T47D (cell line): ENCODE data around the gene NPTX1.
"Not testable (repeated sequence)": the region's sequence is repeated elsewhere in the genome, so short reads cannot be mapped to it uniquely, and the experiment has no call there.

Experiments
- DNase-seq, 2 experiments: peaks; one replicate each; pipeline versions ENCODE4 v3.0.0 to v3.0.0-alpha.2; 2011 to 2012; ENCODE audit warnings: low read depth in 1 of 2, low spot score in 1 of 2
- JUND ChIP-seq: IDR thresholded peaks from 2 replicates; pipeline ENCODE4 v1.6.1; 2012; ENCODE audit warnings: low read depth
- in situ Hi-C: cut with HindIII; loops from 2 replicates; pipeline ENCODE4 v1.10.0; 2016; ENCODE audit warnings: low sequenced_read_pairs, low pct_unique_long_range_greater_than_20kb

NPTX1 gene

DNA sequence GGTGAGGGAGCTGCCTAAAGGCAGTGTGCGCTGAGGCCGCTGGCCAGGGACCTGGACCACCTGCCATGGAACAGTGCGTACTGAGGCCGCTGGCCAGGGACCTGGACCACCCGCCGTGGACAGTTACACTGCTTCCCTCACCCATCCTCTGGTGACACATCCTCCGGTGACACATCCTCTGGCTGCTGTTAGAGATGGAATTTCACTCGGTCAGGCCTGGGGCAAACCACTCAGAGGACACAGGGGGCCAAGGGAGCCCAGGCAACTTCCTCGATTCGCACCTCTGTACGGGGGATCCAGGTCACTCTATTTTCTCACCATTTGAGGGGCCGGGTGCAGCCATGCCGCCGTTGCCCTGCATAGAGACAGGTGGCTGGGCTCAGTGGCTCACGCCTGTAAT is 35.8 kb upstream of the NPTX1 start:
- in situ Hi-C loops: no loop called here
- no peak for DNase-seq

DNA sequence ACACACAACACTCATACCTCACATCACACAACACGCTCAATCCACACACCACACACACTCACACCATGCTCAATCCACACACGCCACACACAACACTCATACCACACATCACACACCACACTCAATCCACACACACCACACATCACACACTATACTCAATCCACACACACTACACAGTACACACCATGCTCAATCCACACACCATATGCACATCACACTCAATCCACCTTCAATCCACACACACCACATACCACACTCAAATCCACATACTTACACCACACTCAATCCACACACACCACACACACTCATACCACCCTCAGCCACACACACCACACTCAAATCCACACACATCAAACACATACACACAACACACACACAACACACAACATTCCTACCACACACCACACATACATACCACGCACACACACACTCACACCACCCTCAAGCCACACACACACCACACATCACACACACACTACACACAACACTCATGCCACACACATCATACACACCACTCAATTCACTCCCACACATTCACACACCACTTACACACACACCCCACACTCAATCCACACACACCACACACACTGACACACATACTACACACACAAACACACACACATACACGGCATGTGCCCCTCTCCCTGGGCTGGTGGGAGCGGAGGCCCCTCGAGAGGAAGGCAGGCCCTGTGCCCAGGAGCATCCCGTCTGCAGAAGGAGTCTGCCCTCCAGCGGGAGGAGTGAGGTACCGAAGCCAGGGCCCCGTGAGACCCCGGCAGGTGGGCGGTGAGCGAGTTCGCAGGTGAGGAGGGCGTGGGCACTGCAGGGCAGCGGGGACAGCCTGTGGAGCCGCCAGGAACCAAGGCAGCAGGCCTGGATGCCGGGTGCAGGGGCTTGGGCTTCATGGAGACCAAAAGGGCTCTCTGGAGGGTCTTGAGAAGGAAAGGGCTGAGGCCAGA is 35.1 kb upstream of the NPTX1 start:
- in situ Hi-C loops: no loop called here
- no peak for TF ChIP-seq JUND

More for the DNA sequence above, 35.8 kb upstream of the NPTX1 start:
- no peak for TF ChIP-seq JUND

GRCh38 chr17:80510772-80511171 is 34.4 kb upstream of the NPTX1 start:
- TF ChIP-seq JUND: no peak
- no peak for DNase-seq

More for the DNA sequence above, 35.1 kb upstream of the NPTX1 start:
- no peak for DNase-seq

GRCh38 chr17:80510132-80510531 is 33.7 kb upstream of the NPTX1 start:
- TF ChIP-seq JUND: no peak
- in situ Hi-C loops: no loop called here
- no peak for DNase-seq

More at GRCh38 chr17:80510772-80511171, 34.4 kb upstream of the NPTX1 start:
- in situ Hi-C loops: no loop called here

GRCh38 chr17:80509311-80509710 is 32.9 kb upstream of the NPTX1 start:
- no peak for DNase-seq
- in situ Hi-C loops: no loop called here
- no peak for TF ChIP-seq JUND

DNA sequence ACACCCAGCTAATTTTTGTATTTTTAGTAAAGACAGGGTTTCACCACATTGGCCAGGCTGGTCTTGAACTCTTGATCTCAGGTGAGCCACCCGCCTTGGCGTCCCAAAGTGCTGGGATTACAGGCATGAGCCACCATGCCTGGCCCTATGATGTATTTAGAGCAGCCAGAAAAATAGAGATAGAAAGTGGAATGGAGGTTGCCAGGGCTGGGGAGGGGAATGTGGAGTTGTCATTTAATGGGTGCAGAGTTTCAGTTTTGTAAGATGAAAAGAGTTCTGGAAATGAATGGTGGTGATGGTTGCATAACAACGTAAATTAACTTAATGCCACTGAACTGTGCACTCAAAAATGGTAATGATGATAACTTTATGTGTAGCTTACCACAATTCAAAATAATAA is 31.6 kb upstream of the NPTX1 start:
- no peak for TF ChIP-seq JUND
- in situ Hi-C loops: no loop called here
- no peak for DNase-seq

DNA sequence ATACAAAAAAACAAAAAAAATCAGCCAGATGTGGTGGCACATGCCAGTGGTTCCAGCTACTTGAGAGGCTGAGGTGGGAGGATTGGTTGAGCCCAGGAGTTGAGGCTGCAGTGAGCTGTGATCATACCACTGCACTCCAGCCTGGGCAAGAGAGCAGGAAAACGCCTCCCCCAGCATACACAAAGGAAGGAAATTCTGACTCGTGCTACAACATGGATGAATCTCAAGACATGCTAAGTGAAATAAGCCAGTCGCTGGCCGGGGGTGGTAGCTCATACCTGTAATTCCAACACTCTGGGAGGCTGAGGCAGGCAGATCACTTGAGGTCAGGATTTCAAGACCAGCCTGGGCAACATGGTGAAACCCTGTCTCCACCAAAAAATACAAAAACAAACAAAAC is 30.8 kb upstream of the NPTX1 start:
- in situ Hi-C loops, DNase-seq: not testable (repeated sequence)

DNA sequence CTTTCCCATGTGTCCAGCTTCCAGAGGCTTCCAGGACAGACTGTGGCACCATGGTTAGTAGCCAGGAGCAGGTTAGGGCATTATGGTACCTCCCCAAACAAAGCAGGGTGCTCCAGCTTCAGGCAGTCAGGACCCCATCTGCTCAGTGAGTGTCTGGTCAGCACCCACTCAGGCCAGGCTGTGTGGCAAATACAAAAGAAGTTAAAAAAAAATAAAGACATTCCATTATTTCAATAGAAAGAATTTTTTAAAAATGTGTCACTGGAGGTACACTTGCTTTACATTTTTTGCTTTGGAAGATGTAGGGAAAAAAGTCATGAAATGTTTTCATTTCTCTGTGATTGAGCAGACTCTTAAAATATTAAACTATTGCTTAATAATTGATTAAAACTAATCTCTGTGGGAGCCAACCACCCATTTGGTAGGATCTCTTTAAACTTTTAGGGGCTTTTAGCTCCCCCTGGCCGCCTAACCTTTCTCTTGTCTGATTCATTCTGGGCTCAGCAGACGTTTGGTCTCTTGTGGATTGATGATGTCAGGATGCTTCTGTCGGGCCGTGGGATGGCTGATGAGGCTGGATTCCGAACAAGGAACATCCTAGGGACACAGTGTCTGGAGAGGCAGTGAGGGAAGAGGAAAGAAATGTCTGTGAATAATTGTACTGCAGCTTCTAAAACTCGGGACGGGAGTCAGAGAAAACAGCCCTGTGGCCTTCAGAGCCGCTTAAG is 28.4 kb upstream of the NPTX1 start:
- no peak for DNase-seq
- TF ChIP-seq JUND: no peak
- in situ Hi-C loops: no loop called here

DNA sequence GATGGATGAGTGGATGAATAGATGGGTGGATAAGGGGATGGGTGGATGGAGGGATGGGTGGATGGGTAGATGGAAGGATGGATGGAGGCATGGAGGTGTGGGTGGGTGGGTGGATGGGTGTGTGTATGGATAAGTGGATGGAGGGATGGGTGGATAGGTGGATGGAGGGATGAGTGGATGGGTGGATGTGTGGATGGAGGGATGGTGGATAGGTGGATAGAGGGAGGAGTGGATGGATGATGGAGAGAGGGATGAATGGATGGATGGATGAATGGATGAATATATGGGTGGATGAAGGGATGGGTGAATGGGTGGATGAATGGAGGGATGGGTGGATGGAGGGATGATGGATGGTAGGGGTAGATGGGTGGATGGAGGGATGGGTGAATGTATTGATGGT is 27.5 kb upstream of the NPTX1 start:
- TF ChIP-seq JUND: no peak
- DNase-seq: no peak
- in situ Hi-C loops: no loop called here

- in situ Hi-C loops: no loop called here
- no peak for TF ChIP-seq JUND
These were observed 26.6 kb upstream of the NPTX1 start for GRCh38 chr17:80503031-80503430.

DNA sequence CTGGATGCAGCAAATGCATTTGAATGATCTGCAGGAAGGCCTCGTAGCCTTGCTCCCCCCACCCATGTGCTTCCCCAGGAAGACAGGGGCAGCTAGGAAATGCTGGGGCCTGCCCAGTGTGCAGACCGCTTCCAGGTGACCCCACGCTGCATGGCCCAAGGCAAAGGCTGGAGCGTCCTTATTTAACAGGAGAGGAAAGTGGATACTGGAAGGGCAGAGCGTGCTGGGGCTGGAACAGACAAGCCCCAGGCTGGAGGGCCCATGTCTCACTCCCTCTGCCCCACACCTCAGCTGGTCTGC is 26.1 kb upstream of the NPTX1 start:
- in situ Hi-C loops: no loop called here
- TF ChIP-seq JUND: no peak
- DNase-seq: no peak

More at GRCh38 chr17:80503031-80503430, 26.6 kb upstream of the NPTX1 start:
- DNase-seq: no peak

DNA sequence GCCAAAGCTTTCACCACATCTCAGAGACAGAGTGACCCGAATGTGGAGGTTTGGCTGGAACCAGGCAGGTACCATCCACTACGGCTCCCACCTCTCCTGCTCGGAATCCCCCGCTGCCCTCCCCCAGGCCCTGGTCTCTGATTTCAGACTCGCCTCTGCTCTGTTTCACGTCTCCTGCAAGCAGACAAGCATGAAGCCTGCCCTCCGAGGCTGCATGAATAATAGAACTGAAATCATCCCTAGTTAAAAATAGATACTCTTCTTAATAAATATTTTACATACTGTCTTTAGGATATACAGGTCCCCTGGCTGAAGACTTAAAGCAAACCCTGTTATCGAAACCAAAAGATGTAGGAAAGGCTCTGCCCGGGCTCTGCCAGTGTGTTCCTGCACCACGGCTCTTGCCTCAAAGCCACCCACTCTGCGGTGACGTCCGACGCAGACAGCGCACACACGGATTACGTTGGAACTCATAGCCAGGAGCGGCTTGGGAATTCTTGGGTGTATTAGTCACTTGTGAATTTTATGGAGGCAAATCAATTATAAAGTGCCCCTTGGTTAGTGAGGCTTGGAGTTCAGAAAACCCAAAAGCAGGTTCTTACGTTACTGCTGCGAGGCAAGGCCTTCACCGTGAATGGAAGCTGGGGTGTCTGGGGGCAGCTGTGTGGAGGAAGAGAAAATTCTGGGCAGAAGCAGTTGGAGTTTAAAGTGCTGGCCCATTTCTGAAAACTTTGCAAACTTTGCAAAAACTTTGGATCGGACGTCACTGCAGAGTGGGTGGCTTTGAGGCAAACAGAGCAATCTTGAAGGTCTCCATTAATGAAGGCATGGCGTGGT is 25.6 kb upstream of the NPTX1 start:
- no peak for DNase-seq
- no peak for TF ChIP-seq JUND
- in situ Hi-C loops: no loop called here
